ENCODE results near the gene PWP1.
"Not testable (repeated sequence)": the region's sequence is repeated elsewhere in the genome, so short reads cannot be mapped to it uniquely, and the experiment has no call there.

Gene PWP1

DNA sequence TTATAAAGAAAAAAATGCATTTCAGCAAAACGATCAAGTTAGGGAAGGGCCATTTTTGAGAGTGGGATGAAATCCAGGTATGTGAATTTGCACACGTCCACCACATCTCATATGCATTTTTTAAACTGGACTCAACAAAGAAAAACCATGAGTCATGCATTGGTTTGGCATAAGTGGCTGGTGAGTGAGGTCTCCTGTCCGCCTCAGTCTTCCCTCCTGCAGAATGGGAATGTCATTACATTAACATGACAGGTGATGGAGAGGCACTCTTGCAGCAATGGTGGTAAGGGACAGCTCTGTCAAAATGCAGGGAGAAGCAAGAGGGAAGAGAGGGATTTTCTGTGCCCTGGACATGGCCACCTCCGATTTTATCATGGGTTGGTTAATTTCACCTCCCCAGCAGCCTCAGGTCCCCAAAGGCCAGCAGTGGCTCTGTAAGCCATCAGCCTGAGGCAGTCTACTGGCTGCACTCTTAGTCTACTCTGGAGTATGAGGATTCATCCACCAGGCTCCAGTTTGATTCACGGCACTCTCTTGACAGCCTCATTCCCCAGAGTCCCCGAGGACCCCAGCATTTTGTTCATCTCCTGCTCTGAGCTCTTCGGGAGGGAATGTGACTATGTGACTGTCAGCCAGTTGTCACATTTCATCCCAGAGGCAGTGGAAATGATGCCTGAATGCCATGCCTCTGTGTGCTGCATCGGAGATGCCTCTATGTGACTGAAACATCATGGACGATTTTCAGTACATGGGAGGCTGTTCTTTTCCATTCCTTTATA, 17.1 kb upstream of the PWP1 start:
- DNase-seq (ENCODE audit: low read depth) = no peak

DNA sequence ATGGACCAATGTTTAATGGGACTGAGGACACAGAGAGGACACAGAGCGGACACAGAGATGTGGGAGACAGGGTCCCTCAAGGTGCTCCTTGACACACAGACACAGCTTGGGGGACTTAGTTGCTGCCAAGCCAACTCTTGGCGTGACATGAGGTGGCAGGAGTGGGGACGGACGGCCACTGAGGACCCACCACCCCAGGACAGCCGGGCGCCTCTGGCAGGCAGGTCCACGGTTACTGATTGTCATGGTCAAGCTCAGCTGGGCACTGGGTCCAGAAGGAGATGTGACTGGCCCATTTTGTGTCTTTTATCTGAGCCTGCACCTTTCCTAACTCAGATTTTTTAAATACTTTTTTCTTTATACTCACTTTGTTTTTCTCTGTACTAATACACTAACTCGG, 15.7 kb upstream of the PWP1 start:
- DNase-seq (ENCODE audit: low read depth) = no peak

DNA sequence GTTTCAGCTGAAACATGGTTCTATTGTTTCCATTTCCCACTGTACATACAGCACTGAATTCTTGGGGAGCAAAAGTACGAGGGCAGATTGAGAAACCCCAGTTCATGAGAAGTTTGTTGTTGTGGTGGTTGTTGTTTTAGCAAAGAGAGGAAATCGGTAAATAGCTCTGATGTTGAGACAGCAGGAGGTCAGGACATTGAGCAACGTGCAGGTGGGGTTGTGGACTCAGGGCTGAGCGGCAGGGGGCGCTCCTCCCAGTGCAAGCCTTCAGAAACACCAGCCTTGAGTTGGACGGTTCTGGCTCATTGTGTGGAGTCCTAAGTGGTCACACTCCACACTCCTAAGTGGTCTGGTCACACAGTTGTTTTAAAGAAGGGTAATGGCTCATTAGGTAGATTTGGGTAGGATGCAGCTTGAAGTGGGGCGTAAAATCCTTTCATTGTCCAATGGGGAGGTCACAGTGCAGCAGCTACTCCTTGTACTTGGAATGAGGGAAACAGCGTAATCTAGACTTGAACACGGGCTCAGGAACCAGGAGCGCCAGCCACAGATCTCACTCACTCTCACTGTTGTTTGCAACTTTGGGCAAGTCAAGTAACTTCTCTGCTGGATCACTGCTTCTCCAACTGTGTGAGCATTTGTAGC, 14.5 kb upstream of the PWP1 start:
- DNase-seq (ENCODE audit: low read depth) = no peak

GRCh38 chr12:107677671-107678070, 7.9 kb upstream of the PWP1 start:
- DNase-seq (ENCODE audit: low read depth) = no peak

DNA sequence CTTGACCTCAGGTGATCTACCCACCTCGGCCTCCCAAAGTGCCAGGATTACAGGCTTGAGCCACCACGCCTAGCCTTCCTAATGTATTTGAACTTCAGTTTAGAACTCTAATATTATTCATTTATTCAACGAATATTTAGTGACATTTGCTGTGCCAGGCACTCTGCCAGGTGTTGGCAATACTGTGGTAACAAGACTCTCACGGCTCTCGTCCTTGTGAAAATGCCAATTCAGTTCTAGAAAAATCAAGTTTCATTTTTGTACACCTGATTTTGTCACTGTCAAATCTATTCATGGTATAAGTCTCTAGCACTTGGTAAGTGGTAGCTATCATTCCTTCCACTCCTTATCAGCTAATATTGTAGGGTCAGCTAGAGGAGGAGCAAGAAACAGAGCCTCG, 6.3 kb upstream of the PWP1 start:
- DNase-seq (ENCODE audit: low read depth) = no peak

DNA sequence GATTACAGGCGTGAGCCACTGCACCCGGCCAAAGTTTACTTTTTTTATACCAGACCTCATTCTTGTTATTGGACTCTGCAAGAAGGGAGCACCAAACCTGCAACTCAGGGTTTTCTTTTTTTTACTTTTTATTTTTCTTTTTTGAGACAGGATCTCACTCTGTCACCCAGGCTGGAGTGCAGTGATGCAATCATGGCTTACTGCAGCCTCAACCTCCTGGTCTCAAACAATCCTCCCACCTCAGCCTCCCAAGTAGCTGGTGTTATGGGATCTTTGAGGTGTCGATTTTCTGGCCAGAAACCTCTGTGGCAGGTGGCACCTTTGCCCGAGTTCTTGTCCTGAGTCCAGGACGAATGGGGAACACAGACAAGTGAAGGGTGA, 4.2 kb upstream of the PWP1 start:
- DNase-seq (ENCODE audit: low read depth) = no peak

DNA sequence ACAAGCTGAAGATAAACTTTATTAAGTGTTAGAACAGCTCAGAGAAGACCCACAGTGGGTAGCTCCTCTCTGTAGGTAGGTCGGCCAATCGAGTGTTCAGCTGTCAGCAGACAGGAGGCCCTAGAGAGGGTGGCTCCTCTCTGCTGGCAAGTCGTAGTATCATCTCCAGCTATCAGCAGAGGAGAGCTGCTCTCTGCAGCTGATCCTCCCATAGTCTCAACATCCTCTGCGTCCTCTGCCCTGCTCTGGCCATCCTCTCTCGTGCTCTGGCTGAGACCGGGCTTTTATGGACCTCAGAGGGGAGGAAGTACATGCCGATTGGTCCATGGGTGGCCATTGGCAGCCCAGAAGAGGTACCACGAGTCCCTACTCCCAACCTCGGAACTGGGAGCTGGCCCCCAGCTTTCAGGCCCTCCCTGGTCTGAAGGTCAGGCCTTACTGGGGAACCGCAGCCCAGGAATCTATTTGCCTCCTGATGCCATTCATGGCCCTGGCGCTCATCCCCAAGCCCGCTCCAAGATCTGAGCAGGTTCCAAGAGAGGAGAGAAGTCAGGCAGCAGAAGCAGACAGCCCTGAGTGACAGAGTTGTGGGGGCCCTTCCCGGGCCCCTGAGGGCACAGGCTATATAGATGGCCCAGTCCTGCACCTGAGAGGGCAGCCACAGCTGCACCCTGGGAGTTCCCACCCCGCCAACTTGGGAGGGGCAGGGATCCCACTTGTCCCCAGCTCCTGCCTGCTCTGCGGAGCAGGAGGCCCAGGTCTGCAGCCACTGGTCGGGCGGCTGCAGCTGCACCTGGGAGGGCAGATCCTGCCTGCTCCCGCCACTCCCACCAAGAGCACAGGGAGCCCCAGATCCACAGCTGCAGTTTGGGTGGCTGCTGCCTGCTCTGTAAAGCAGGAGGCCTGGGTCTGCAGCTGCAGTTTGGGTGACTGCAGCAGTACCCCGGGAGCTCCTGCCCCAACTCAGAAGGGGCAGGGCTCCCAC, 3.5 kb upstream of the PWP1 start:
- no peak for DNase-seq (ENCODE audit: low read depth)

DNA sequence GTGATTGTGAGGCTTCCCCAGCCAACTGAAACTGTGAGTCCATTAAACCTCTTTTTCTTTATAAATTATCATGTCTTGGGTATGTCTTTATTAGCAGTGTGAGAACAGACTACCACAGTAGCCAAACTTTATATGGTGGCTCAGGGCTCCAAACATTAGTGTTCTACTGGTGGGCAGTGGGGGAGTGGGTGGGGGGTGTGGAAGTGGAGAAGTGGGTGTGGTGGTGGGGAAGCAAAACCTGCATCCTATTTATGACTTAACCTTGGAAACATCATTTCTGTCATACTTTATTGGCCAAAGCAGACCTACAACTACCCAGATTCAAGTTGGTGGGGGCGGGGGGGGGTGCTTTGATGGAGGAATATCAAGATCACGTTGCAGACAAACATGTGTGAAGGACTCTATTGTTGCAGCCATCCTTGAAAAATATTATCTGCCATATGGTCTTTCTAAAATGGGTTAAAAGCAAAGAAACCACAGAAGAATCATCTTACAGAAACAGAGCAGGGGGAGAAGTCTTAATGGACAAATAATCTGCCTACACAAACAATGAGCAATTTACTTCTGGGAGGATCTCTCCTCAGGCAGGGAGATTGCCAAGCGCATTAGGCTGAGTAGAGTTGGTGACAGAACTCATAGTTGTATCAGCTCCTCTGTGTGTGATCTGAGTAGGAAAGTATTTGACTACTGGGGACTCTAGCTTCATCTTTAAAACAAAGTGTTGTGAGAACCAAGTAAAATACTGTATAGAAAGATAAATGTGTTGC, 1.4 kb upstream of the PWP1 start:
- DNase-seq (ENCODE audit: low read depth) = peak; percentile 11

DNA sequence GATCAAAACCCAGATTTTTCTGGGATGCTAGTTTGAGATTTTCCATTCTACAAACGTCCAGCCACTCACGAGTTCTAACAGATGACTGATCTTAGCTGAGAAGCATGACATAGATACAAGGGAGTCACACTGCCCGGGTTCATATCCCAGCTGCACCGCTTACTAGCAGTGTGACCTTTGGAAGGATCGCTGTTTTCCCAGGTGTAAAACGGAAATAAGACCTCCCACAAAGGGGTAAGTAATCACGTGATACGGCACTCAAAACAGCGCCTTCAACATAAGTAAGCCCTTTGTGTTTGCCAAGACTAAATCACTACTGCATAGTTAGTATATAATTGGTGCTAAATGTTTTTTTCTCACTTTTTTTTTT, 624 bp upstream of the PWP1 start:
- DNase-seq (ENCODE audit: low read depth) = no peak

DNA sequence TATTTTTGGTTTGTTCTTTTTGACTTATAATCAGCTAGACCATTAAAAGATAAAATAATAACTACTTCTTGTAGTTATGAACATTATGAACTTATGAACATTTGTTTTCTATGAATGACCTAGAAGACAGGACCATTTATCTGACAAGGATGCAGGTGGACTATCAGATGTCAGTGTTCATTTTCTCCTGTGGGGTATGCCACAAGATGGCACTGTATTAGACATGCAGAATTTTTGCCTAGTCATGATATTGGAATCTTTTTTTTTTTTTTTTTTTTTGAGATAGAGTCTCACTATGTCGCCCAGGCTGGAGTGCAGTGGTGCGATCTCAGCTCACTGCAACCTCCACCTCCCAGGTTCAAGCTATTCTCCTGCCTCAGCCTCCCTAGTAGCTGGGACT, 10.2 kb downstream of the PWP1 start:
- DNase-seq (ENCODE audit: low read depth) = not testable (repeated sequence)

DNA sequence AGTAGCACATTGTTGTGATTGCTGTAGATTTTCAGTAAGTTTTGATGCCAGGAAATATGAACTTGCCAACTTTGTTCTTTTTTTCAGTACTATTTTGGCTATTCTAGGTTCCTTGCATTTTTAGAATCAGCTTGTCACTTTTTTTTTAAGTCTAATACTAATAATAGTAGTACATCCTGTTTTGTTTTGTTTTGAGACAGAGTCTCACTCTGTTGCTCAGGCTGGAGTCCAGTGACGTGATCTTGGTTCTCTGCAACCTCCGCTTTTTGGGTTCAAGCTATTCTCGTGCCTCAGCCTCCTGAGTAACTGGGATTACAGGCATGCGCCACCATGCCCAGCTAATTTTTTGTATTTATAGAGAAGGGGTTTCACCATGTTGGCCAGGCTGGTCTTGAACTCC, 16.5 kb downstream of the PWP1 start:
- DNase-seq (ENCODE audit: low read depth) = no peak

GRCh38 chr12:107704041-107704440, 18.4 kb downstream of the PWP1 start:
- DNase-seq (ENCODE audit: low read depth) = no peak

DNA sequence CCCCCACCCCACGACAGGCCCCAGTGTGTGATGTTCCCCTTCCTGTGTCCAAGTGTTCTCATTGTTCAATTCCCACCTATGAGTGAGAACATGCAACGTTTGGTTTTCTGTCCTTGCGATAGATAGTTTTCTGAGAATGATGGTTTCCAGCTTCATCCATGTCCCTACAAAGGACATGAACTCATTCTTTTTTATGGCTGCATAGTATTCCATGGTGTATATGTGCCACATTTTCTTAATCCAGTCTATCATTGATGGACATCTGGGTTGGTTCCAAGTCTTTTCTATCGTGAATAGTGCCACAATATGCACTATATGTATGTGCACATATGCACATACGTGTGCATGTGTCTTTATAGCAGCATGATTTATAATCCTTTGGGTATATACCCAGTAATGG, 19.9 kb downstream of the PWP1 start:
- not testable (repeated sequence) for DNase-seq (ENCODE audit: low read depth)

GRCh38 chr12:107715780-107716179, 30.2 kb downstream of the PWP1 start:
- no peak for DNase-seq (ENCODE audit: low read depth)

- DNase-seq (ENCODE audit: low read depth) = no peak
Measured at GRCh38 chr12:107718606-107719005, 33.0 kb downstream of the PWP1 start.

GRCh38 chr12:107727327-107727726, 41.7 kb downstream of the PWP1 start:
- DNase-seq (ENCODE audit: low read depth) = not testable (repeated sequence)

DNA sequence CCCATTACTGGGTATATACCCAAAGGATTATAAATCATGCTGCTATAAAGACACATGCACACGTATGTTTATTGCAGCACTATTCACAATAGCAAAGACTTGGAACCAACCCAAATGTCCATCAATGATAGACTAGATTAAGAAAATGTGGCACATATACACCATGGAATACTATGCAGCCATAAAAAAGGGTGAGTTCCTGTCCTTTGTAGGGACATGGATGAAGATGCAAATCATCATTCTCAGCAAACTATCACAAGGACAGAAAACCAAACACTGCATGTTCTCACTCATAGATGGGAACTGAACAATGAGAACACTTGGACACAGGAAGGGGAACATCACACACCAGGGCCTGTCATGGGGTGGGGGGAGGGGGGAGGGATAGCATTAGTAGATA, 42.1 kb downstream of the PWP1 start:
- not testable (repeated sequence) for DNase-seq (ENCODE audit: low read depth)

DNA sequence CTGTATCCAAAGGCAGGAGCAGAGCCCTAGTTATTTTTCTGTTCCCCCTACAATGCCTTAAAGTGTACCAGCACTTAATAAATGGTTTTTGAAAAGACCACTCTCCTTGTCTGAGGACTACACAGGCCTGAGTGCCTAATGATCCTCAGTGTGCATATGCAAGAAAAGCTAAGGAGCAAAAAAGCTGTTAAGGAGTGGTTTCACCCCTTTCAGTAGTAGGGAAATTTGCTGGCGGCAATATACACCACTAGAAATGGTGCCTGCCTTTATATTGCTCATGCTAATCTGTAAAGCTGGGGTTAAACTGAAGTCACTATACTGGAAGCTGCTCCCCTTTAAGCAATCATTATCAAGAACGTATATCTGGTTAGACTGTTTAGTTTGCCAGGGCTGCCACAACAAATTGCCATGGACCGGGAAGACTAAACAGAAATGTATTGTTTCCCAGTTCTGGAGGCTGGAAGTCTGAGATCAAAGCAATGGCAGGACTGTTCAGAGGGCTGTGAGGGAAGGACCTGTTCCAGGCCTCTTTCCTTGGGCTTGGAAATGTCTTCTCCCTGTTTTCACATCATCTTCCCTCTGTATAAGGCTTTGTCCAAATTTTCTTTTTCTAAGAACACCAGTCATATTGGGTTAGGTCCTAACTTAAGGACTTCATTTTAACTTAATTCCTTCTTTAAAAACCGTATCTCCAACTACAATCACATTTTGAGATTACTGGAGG, 45.2 kb downstream of the PWP1 start:
- DNase-seq (ENCODE audit: low read depth) = no peak

DNA sequence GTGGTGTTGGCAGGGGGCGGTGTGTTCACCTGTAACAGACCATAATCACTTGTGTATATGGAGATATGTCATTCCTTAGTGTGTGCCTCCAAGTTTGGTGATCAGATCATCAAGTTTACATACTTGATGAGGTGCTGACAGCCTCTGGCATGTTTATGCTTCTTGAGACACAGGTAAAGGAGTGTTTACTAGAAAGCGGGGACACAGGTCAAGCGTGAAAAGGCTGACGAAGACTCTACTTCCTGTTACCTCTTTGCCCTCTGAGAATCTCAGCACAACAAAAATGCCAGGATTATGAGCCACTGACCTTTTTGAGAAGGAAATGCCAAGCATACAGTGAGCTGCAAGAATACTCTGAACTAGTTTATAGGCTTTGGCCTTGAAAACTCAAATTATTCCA, 45.8 kb downstream of the PWP1 start:
- DNase-seq (ENCODE audit: low read depth) = no peak

DNA sequence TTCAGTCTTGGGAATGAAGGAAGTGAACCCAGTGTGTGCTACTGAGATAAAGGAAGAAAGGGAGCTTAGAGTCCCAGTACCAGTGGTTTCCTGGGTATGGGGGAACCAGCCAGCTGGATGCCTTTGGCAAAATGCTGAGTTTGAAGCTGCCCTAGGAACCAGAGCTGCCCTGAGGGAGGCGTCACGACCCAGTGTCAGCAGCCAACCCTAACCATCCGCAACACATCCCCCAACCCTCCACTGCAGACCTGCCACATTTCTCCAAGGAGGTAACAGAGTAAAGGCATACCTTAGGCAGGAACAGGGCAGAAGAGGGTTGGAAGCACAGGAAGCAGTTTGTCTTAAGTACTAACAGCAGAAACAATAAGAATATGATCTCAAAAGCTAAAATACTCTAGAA, 46.8 kb downstream of the PWP1 start:
- no peak for DNase-seq (ENCODE audit: low read depth)

GRCh38 chr12:107734139-107734538, 48.5 kb downstream of the PWP1 start:
- no peak for DNase-seq (ENCODE audit: low read depth)
